HG03460 (cell line): ENCODE data around the gene JMJD4.
"Not testable (repeated sequence)": the region's sequence is repeated elsewhere in the genome, so short reads cannot be mapped to it uniquely, and the experiment has no call there.

ENCODE experiments used
- ATAC-seq: cut with Tn5 transposase; IDR thresholded peaks from one replicate; pipeline ENCODE4 v1.9.1; 2021; ENCODE audit not compliant: unreplicated experiment

The JMJD4 gene

DNA sequence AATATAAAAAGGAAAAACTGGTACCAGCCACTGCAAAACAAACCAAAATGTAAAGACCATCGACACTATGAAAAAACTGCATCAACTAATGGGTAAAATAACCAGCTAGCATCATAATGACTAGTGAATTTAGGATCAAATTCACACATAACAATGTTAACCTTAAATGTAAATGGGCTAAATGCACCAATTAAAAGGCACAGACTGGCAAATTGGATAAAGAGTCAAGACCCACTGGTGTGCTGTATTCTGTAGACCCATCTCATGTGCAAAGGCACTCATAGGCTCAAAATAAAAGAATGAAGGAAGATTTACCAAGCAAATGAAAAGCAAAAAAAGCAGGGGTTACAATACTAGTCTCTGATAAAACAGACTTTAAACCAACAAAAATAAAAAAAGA is 33.5 kb downstream of the JMJD4 start:
- not testable (repeated sequence) for ATAC-seq

DNA sequence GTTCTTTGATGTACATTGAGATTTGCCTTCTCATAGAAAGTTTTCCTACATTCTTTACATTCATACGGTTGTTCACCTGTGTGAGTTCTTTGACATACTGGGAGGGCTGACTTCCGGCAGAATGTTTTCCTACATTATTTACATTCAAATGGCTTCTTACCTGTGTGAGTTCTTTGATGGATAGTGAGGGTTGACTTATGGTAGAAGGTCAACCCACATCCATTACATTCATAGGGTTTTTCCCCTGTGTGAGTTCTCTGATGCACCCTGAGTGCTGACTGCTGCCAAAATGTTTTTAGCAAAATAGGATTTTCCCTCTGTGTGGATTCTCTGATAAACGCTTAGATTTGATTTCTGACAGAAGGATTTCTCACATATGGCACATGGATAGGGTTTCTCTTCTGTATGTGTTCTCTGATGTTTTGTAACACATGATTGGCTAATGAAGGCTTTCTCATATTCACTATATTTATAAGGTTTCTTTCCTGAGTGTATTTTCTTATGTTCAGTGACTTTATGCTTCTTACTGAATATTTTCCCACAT is 37.7 kb downstream of the JMJD4 start:
- no peak for ATAC-seq

DNA sequence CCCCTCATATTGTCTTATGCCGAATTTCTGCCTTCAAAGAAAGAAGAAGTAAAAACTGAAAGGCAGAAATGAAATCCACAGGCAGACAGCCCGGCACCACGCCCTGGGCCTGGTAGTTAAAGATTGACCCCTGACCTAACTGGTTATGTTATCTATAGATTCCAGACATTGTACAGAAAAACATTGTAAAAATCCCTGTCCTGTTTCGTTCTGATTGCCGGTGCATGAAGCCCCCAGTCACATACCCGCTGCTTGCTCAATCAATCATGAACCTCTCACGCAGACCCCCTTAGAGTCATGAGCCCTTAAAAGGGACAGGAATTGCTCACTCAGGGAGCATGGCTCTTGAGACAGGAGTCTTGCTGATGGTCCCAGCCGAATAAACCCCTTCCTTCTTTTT is 49.3 kb downstream of the JMJD4 start:
- ATAC-seq: no peak
